ENCODE data around the gene CDH22.

The CDH22 gene

GRCh38 chr20:46312945-46313861 lies 4.9 kb upstream of the CDH22 start:
- peaks cover 1 to 7% of the 10 kb centered on the region in 2 experiments for H3K4me1 ChIP-seq (ENCODE audit: control insufficient read depth in 1 of 2, insufficient read depth in 1 of 2, low read depth in 1 of 2, low read length in 1 of 2)
- H3K27me3 ChIP-seq = peaks cover 100% of the 10 kb centered on the region
- no peak overlapping the region for H3K4me3 ChIP-seq (ENCODE audit: low read depth in 1 of 2, low read length in 1 of 2)
- TF ChIP-seq, protein P1, sequence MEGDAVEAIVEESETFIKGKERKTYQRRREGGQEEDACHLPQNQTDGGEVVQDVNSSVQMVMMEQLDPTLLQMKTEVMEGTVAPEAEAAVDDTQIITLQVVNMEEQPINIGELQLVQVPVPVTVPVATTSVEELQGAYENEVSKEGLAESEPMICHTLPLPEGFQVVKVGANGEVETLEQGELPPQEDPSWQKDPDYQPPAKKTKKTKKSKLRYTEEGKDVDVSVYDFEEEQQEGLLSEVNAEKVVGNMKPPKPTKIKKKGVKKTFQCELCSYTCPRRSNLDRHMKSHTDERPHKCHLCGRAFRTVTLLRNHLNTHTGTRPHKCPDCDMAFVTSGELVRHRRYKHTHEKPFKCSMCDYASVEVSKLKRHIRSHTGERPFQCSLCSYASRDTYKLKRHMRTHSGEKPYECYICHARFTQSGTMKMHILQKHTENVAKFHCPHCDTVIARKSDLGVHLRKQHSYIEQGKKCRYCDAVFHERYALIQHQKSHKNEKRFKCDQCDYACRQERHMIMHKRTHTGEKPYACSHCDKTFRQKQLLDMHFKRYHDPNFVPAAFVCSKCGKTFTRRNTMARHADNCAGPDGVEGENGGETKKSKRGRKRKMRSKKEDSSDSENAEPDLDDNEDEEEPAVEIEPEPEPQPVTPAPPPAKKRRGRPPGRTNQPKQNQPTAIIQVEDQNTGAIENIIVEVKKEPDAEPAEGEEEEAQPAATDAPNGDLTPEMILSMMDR (IDR thresholded peaks at IDR 0.05) = no peak
- H3K27ac ChIP-seq = no peak overlapping the region
- no peaks in the 10 kb centered on the region for H3K9me3 ChIP-seq
- H3K36me3 ChIP-seq = no peaks in the 10 kb centered on the region

- H3K27me3 ChIP-seq = peaks cover 100% of the 10 kb centered on the region
- TF ChIP-seq, protein P1 (IDR thresholded peaks at IDR 0.05) = no peak
- H3K4me1 ChIP-seq (ENCODE audit: control insufficient read depth in 1 of 2, insufficient read depth in 1 of 2, low read depth in 1 of 2, low read length in 1 of 2) = peaks cover 7 to 16% of the 10 kb centered on the region in 2 experiments
- H3K4me3 ChIP-seq (ENCODE audit: low read depth in 1 of 2, low read length in 1 of 2) = no peak overlapping the region
- no peak overlapping the region for H3K27ac ChIP-seq
- no peaks in the 10 kb centered on the region for H3K9me3 ChIP-seq
- no peaks in the 10 kb centered on the region for H3K36me3 ChIP-seq
Observed at GRCh38 chr20:46312075-46312944, 4.0 kb upstream of the CDH22 start.

- Histone ChIP-seq H3K4me1 (ENCODE audit: control insufficient read depth in 1 of 2, insufficient read depth in 1 of 2, low read depth in 1 of 2, low read length in 1 of 2) (peaks cover 12 to 22% of the 10 kb centered on the region in 2 experiments), H3K27me3 (peaks cover 100% of the 10 kb centered on the region), H3K4me3 (ENCODE audit: low read depth in 1 of 2, low read length in 1 of 2) (no peak overlapping the region), H3K36me3 (no peaks in the 10 kb centered on the region), H3K9me3 (no peaks in the 10 kb centered on the region), H3K27ac (no peak overlapping the region)
- TF ChIP-seq, protein P1 (IDR thresholded peaks at IDR 0.05) = no peak
Observed at GRCh38 chr20:46311719-46312074, 3.4 kb upstream of the CDH22 start.

DNA sequence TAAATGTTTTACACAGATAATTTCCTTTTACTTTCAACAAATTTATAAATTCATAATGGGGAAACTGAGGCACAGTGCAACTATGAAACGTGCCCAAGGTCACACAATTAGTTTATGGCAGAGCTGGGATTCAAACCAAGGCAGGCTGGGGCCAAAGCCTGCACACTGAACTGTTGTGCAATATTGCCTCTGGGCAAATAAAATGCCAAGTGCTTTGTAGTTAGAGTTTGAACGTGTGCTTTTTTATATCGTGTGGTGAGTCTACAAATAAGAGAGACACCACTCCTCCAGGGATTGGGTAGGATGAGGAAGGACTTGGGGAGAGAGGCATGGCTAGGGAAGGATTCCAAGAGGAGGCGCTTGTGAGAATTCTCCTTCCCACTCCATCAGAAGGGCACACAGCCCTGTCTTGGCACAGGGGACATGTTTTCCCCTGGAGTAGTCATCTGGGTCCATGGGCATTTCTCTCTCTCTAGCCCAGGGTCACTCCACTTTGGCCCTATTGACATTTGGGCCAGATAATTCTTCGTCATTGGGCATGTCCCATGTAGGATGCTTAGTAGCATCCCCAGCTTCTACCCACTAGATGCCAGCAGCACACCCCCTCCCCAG lies 2.8 kb upstream of the CDH22 start:
- H3K27me3 ChIP-seq = peaks cover 100% of the 10 kb centered on the region
- H3K36me3 ChIP-seq = no peaks in the 10 kb centered on the region
- no peaks in the 10 kb centered on the region for H3K9me3 ChIP-seq
- H3K4me1 ChIP-seq (ENCODE audit: control insufficient read depth in 1 of 2, insufficient read depth in 1 of 2, low read depth in 1 of 2, low read length in 1 of 2) = peaks cover 12 to 22% of the 10 kb centered on the region in 2 experiments
- no peak overlapping the region for H3K27ac ChIP-seq
- TF ChIP-seq, protein P1 (IDR thresholded peaks at IDR 0.05) = no peak
- H3K4me3 ChIP-seq (ENCODE audit: low read depth in 1 of 2, low read length in 1 of 2) = no peak overlapping the region

DNA sequence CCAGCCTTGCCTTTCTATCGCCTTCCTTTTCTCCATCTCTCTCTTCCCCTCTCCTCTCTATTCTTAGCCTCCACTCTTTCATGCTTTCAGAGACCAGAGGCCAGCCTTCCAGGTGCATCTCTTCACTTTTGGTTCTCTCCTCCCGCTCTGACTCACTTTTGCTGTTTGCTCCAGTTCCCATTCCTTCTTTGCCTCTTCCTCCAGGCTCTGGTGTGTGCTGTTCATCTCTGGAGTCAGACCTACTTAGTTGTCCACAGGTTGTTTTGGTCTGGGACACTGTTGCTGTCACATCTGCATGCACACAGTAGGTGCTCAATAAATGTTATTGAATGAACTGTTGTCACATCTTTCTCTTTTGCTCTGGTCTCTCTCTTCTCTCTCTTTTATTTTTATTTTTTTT lies 1.6 kb upstream of the CDH22 start:
- H3K27ac ChIP-seq = no peak overlapping the region
- peaks cover 100% of the 10 kb centered on the region for H3K27me3 ChIP-seq
- H3K36me3 ChIP-seq = no peaks in the 10 kb centered on the region
- H3K4me1 ChIP-seq (ENCODE audit: control insufficient read depth in 1 of 2, insufficient read depth in 1 of 2, low read depth in 1 of 2, low read length in 1 of 2) = peaks cover 12 to 22% of the 10 kb centered on the region in 2 experiments
- no peak overlapping the region for H3K4me3 ChIP-seq (ENCODE audit: low read depth in 1 of 2, low read length in 1 of 2)
- TF ChIP-seq, protein P1 (IDR thresholded peaks at IDR 0.05) = no peak
- H3K9me3 ChIP-seq = no peaks in the 10 kb centered on the region

Data from neutrophil (primary cell).